ENCODE measurements around the gene PIK3C2B.

Gene PIK3C2B

GRCh38 chr1:204478921-204479320 is 15.7 kb downstream of the PIK3C2B start:
- no peak for DNase-seq

- no peak for DNase-seq
Measured at GRCh38 chr1:204478172-204478899, 16.3 kb downstream of the PIK3C2B start.

GRCh38 chr1:204477036-204477740 is 17.4 kb downstream of the PIK3C2B start:
- no peak for DNase-seq

GRCh38 chr1:204476563-204476962 is 18.0 kb downstream of the PIK3C2B start:
- no peak for DNase-seq

GRCh38 chr1:204475656-204476432 is 18.8 kb downstream of the PIK3C2B start:
- no peak for DNase-seq

GRCh38 chr1:204473400-204473965 is 21.1 kb downstream of the PIK3C2B start:
- no peak for DNase-seq

- no peak for DNase-seq
Measured at GRCh38 chr1:204472660-204473059, 21.9 kb downstream of the PIK3C2B start.

- no peak for DNase-seq
Measured at GRCh38 chr1:204471687-204472086, 22.9 kb downstream of the PIK3C2B start.

GRCh38 chr1:204469304-204469703 is 25.3 kb downstream of the PIK3C2B start:
- no peak for DNase-seq

GRCh38 chr1:204468766-204469302 is 25.8 kb downstream of the PIK3C2B start:
- no peak for DNase-seq

GRCh38 chr1:204468206-204468605 is 26.4 kb downstream of the PIK3C2B start:
- DNase-seq, result no peak

- no peak for DNase-seq
Measured at GRCh38 chr1:204466416-204467405, 27.9 kb downstream of the PIK3C2B start.

- DNase-seq, result no peak
Measured at GRCh38 chr1:204465546-204466415, 28.8 kb downstream of the PIK3C2B start.

- no peak for DNase-seq
Measured at GRCh38 chr1:204464701-204465100, 29.9 kb downstream of the PIK3C2B start.

GRCh38 chr1:204464187-204464631 is 30.4 kb downstream of the PIK3C2B start:
- DNase-seq, result no peak

- no peak for DNase-seq
Measured at GRCh38 chr1:204463125-204464060, 31.2 kb downstream of the PIK3C2B start.

GRCh38 chr1:204462229-204462561 is 32.4 kb downstream of the PIK3C2B start:
- DNase-seq, result no peak

- no peak for DNase-seq
Measured at GRCh38 chr1:204461331-204462228, 33.0 kb downstream of the PIK3C2B start.
